ENCODE measurements around the gene TYK2. TPM values are rescaled to one million over a fixed set of nuclear protein-coding genes. Genes with fewer than 3 reads are reported as not detected.

The TYK2 gene
- total and polyA plus RNA-seq, 9 of the 15 experiments (the other 6 are each of a cell fraction or from before 2014, with no cell fraction given): 15.0 to 182 (median 85.9) TPM

GRCh38 chr19:10398819-10399218 lies 18.4 kb upstream of the TYK2 start (continued):
- TF ChIP-seq KLF13 (tag; IDR thresholded peaks at IDR 0.05; ENCODE audit: borderline replicate concordance, low read depth): no peak
- TF ChIP-seq PML (IDR thresholded peaks at IDR 0.05; ENCODE audit: low read length): no peak
- TF ChIP-seq MTA3 (IDR thresholded peaks at IDR 0.05; ENCODE audit: borderline replicate concordance): no peak
- no peak for TF ChIP-seq POLR2A (conservative IDR thresholded peaks at IDR 0.05)
- TF ChIP-seq MEF2D (tag; conservative IDR thresholded peaks at IDR 0.05; ENCODE audit: low read depth): no peak
- no peak for TF ChIP-seq CREB1 (IDR thresholded peaks at IDR 0.05)
- no peak for TF ChIP-seq CREB1 (CRISPR knock-in tag; IDR thresholded peaks at IDR 0.05)
- TF ChIP-seq C11orf30 (IDR thresholded peaks at IDR 0.05; ENCODE audit: low read depth): peak; percentile 62

GRCh38 chr19:10395917-10396316 lies 15.5 kb upstream of the TYK2 start:
- peaks cover 45% of the 10 kb centered on the region for H3K79me2 ChIP-seq (ENCODE audit: control insufficient read depth, insufficient read depth, low read length)
- H3K27me3 ChIP-seq (ENCODE audit: control insufficient read depth in 2 of 2, insufficient read depth in 2 of 2, low read length in 2 of 2): no peaks in the 10 kb centered on the region
- H2AFZ ChIP-seq (ENCODE audit: low read depth, low read length): no peak overlapping the region
- DNase-seq (ENCODE audit: extremely low read depth in 1 of 4, low spot score in 3 of 4) (peak in 1 of 4 experiments; percentile 22), ATAC-seq (no peak), FAIRE-seq (no peak)
- intact Hi-C loops (cut with micrococcal nuclease) (no loop called here), in situ Hi-C loops (cut with MboI) (no loop called here)
- no peak overlapping the region for H3K27ac ChIP-seq (ENCODE audit: extremely low read depth, low read depth, low read length)
- H4K20me1 ChIP-seq (replicated peaks; ENCODE audit: control insufficient read depth, insufficient read depth, low read length): peaks cover 22% of the 10 kb centered on the region
- no peaks in the 10 kb centered on the region for H3K9me1 ChIP-seq (ENCODE audit: control insufficient read depth, insufficient read depth, low read length)
- H3K9me3 ChIP-seq (replicated peaks; ENCODE audit: control insufficient read depth, insufficient read depth, low read depth, low read length): no peaks in the 10 kb centered on the region
- H3K36me3 ChIP-seq (ENCODE audit: control insufficient read depth, insufficient read depth, low read length): peaks cover 87% of the 10 kb centered on the region; the same call in 2 of the 3 replicates
- H3K4me3 ChIP-seq: no peak overlapping the region
- H3K4me2 ChIP-seq (ENCODE audit: insufficient read depth, low read length): no peak overlapping the region
- 0 out of 4 replicates have a peak overlapping the region, but pooled peaks of 1 of the 2 experiments have one; percentile 4 for H3K9ac ChIP-seq (ENCODE audit: insufficient read depth in 1 of 2, low read depth in 2 of 2, low read length in 2 of 2)
- CTCF ChIA-PET (ENCODE audit: low intra/inter-chr PET ratio): no interaction called here
- POLR2A ChIA-PET: no interaction called here
- no TSS peak for BruUV-seq (replicated peaks)
- H3K4me1 ChIP-seq (replicated peaks in 1 of 2; ENCODE audit: control insufficient read depth in 2 of 2, insufficient read depth in 2 of 2, low read length in 2 of 2): peaks cover 11 to 22% of the 10 kb centered on the region in 2 experiments; a peak in 4 of 5 replicates
- TF ChIP-seq POLR2G (IDR thresholded peaks at IDR 0.05; ENCODE audit: low read depth, low read length) (0 out of 2 replicates have a peak, but pooled peaks have one; percentile 43), ZNF561 (CRISPR knock-in tag; conservative IDR thresholded peaks at IDR 0.05) (no peak), RBFOX2 (IDR thresholded peaks at IDR 0.05; ENCODE audit: low read depth, low read length) (peak; percentile 61), NCOA2 (IDR thresholded peaks at IDR 0.05; ENCODE audit: partially characterized antibody in 2 of 2) (no peak), RCOR1 (IDR thresholded peaks at IDR 0.05; ENCODE audit: borderline replicate concordance in 1 of 2, low read depth in 2 of 2, low read length in 2 of 2) (no peak)
- 93% methylated on average over 17 of the region's 24 CpGs for WGBS (ENCODE audit: insufficient coverage, low coverage, missing lambda C conversion rate)

Measured in K562 (cell line).